HG03060 (cell line): ENCODE measurements around the gene FAIM2.

Source experiments
- ATAC-seq: cut with Tn5 transposase; IDR thresholded peaks from one replicate; pipeline ENCODE4 v1.9.1; 2021; ENCODE audit warnings: low read depth, moderate number of reproducible peaks; ENCODE audit not compliant: unreplicated experiment

Gene FAIM2

DNA sequence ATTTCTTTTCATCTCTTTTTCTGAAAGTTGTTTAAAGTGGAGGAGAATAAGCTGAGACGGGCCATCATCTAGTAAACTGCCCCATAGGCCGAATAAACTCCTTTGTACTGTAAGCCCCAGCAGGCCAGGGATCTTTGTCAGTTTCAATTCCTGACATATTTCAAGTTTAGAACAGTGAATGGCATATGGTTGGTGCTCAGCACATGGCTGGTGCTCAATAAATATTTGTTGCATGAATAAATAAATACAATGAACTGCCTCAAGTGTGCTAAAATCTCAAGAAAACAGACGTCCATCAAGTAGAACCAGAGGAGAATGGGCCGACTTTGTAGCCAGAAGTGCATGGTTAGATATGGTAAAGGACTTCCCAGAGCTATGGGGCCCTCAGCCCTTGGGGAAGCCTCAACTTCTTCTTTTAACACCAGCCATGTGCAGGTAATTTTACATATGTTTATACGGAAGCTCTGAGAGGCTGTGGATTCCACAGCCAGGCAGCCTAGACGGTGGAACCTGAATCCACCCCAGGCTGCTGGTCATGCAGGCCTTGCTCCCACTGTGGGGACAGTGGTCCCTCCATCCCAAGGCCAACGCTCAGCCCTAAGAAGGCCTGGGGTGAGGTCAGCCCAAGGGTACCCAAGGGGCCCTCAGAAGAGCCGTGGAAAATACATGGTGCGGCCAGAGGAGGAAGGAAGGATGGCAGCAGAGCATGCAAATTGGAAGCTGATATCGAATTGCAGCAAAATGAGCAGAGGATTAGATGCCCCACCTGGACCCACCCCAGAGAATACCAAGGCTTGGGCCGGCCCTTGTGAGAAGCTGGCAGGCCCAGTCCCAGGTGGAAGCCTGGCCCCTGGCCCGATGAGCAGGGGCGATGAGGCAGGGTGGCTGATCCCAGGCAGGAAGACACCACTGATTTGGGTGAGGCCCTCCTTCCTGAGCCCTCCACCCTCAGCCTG, 38.1 kb upstream of the FAIM2 start:
- no peak for ATAC-seq

DNA sequence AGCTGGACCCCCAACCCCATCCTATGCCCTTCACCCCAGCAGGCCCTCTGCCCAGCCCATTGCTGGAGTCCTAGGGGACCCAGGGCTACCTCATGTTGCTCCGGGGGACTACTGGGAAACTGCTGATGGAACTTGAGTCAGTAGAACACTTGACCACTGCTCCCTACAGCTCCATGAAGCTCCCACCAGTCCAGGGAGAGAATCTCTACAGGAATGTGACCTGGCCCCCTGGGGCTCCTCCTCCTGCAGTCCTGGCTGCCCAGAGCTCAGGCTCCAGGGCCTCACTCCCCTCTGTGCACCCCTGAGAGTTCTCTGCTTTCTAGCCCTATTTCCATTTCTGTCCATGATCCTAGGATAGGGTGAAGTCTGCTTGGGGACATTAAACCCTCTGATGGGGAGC, 36.0 kb upstream of the FAIM2 start:
- no peak for ATAC-seq

DNA sequence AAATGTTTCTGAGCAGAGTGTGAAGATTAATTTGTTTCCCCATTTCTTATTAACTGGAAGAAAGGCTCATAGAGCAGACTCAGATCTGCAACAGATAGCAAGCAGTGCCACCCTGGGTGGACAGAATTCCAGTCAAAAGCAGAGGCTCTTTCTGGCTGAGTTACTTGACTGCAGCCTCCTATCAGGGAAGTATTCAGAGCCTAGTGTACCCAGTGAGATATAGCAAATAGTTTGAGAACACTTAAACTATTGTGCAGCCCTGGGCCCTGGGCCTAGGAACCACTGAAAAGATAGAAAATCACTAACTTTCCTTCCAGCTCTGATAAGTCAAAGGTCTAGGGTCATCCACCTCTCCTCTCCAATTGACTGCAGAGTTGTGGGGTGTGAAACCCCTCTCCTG, 35.6 kb upstream of the FAIM2 start:
- ATAC-seq: no peak

DNA sequence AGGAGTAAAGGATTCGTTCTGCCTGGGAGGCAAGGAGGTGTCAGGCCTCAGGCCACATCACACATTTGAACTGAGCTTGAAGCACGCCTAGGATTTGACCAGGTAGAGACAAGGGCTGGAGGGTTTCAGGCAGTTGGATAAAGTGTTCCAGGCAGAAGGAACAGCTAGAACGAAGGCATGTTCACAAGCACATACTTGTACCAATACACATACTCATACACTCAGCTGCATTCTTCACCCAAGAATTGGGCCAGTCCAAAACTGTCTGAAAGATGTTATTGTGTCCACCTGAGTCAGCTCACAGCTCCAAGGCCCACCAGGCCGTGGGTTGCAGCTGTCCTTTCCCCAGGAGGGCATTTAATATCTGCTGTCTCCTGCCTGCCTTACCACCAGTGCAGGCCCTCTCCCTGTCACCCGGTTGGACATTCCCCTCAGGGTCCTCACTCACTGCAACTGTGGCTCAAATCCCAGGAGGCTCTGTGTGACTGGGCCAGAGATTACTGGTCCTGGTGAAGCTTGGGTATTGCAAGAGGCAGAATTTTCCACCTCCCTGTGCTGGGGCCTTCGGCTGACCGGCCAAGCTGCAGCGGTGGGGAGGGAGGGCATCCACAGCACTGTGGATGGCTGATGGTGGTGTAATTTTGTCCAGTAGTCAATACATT, 34.1 kb upstream of the FAIM2 start:
- no peak for ATAC-seq

DNA sequence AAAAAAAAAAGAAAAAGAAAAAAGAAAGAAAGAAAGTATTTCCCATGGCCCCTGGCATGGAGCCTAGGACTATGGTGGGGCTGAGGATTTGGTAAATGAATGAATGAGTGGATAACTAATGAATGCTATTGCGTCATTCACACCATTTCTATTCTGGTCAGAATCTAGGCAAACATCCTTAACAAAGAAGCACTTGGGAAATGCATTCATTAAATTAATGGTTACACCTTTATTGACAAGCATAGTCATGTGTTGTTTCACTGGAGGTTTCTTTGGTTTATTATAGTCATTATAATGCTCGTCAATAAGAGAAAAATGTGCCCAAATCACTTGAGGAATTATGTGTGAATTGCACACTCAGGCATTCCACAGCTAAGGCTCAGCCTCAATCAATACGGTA, 33.2 kb upstream of the FAIM2 start:
- no peak for ATAC-seq

DNA sequence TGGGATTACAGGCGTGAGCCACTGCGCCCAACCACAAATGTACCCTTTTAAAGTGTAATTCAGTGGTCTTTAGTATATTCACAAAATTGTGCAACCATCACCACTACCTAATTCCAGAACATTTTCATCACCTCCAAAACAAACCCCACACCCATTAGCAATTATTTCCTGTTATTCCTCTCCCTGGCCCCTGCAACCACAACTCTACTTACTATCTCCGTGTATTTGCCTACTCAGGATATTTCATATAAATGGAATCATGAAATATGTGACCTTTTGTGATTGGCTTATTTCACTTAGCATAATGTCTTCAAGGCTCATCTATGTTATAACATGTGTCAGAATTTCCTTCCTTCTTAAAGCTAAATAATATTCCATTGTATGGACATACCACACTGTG, 30.8 kb upstream of the FAIM2 start:
- ATAC-seq: no peak

DNA sequence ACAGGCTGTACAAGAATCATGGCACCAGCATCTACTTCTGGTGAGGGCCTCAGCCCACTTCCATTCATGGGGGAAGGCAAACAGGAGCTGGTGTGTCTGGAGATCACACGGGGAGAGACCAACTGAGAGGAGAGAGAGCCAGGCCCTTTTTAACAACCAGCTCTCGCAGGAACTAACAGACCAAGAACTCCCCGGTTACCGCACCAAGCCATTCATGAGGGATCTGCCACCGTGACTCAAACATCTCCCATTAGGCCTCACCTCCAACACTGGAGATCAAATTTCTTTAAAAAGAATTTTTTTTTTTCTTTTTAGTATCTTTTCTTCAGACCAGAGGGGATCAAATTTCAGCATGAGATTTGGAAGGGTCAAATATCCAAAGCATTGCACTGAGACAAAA, 30.1 kb upstream of the FAIM2 start:
- no peak for ATAC-seq

DNA sequence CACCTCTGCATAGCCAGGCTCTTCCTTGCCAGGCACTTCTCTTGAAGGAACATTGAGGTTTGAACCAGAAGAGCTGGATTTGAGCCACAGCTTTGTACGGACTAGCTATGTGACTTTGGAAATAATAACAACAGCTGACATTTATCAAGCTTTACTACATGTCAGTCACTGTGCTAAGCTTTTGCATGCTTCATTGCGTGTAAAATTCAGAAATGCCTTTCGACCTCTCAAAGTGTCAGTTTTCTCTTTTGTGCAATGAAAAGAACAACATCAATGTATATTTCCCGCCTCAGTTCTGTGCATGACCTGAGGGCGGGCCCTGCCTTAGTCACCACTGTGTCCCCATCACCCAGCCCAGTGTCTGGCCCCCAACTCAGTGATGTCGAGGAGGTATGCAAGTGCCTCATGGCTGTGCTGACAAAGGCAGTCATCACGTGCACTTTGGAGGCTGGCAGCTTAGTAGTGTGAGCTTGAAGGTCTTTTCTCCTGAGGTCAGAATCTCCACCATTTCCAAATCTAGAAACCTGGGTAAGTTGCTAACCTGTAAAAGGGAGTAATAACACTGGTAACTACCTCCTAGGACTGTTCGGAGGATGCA, 28.9 kb upstream of the FAIM2 start:
- no peak for ATAC-seq

DNA sequence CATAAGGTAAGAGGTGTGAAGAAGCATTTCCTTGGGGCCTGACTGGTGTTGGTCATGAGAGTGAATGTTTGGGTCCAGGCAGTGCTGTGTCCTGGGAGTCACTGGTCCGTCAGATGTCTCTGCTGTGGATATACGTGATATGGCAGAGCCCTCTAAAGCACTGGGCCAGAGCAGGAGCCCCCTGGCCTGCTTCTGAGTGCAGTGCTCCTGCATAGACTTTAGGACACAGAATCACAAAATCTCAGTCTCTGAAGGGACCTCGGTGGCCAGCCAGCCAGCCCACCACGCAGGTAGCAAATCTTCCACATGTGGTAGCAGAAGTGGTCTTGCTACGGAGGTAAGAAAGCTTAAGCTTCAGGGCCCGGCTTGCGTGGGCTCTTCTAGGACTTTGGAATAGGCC, 28.3 kb upstream of the FAIM2 start:
- ATAC-seq: no peak

DNA sequence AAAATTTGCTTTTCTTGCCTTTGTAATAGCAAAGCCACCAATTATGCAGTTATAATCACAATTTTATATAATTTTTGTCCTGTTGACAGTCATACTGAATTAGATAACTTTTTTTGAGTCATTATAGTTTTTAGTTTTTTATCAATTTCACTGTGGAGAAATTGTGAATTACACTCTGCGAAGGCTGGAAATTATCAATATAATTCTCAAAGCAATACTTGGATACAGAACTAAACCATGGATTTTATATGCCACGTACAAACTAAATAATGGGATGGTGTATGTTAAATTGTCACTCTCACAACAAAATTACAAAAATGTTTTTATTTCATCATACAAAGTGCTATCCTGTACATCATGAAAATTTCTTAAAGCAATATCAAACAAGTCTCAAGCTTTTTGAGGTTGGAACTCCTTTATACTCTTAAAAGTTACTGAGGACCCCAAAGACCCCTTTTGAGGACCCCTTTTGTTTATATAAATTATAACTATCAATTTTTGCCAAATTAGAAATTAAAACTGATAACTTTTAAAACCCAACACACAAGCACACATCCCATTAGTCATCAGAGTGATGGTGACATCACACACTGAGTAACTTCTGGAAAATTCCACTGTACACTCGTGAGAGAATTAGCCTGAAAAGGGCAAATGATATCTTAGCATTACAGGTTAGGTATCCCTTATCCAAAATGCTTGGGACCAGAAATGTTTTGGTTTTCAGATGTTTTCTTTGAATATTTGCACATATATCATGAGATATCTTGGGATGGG, 27.0 kb upstream of the FAIM2 start:
- ATAC-seq: no peak

DNA sequence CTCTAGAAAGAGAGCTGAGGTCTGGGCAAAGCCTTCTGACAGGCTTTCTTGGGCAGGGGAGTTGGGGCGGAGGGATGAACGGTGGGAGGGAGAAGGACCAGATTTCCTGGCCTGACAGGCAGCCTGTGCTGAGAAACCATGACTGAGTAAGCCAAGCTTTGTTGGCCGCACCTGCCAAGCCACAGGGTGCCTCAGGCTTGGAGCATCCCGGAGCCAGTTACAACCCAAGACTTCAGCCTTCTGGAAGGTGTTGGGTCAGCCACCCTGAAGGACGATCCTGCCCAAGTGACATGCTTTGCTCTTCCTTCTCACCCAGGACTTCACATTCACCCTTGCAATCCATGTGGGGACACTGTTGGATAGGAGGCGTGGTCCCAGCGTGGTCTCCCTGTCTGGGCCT, 25.9 kb upstream of the FAIM2 start:
- ATAC-seq: no peak

DNA sequence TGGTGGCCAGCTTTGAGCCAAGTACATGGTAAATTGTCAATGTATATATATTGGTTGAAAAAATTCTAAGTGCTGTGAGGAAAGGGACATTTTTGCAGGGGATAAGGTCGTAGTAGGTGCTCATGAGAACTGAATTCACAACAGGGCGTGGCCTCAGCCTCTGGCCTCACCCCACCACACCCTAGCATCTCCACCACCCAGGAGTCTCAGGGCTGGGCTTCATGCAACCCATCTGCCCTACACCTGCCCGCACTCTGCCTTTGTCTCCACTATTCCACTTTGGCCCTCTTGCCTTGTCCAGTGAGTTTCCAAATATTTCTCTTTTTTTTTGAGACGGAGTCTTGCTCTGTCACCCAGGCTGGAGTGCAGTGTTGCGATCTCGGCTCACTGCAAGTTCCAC, 24.8 kb upstream of the FAIM2 start:
- ATAC-seq: no peak

DNA sequence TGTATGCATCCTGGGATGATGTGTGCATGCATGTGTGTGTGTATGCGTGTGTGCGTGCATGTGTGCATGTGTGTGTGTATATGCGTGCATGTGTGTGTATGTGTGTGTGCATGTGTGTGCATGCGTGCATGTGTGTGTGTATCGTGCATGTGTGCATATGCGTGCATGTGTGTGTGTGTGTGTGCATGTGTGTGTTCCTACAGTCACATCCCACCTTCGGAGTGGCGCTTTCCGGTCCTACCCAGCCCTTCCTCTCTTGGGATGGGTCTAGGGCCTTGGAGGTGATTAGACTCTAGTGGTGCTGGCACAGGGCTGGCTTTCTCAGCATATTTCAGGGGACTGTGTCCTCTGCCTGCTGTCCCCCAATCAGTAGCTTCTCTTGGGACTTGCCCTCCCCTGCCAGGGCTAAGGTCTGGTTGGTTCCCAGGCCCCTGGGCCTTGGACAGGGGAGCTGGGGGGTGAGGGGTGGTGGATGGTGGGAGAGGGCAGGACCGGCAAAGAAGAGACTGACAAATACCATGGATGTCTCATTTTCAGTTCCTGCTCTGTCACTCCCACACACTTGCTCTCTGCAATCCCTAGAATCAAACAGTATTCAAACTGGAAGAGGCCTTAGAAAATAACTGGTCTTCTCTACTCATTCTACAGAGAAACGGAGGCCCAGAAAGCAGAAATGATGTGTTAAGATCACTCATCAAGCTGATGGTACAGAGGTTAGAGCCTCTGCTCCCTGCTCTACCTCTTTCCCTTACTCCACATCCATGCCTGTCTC, 21.9 kb upstream of the FAIM2 start:
- no peak for ATAC-seq

DNA sequence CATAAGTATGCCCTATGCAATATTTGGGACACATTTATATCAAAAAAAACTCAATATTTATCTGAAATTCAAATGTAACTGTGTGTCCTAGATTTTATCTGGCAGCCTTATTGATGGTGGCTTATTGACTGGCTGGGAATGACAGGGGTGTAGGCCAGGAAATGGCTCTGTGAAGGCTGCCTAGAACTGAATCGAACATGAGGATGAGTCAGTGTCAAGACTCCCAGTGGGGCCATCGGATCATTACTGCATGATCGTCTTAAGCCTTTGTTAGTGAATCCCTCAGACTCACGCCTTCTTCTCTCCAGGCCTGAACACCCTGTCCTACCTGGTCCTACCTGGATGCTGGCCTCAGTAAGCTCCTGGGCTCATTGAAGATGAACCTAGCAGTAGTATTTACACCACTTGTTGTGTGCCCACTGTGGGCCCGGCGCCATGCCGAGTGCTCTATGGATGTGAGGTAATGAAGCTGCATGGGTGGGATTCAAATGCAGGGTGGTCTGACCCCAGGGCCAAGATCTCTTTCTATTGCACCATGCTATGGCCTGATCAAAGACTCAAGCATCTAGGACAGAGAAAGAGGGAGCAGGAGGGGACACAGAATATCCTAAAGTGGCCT, 21.0 kb upstream of the FAIM2 start:
- no peak for ATAC-seq

DNA sequence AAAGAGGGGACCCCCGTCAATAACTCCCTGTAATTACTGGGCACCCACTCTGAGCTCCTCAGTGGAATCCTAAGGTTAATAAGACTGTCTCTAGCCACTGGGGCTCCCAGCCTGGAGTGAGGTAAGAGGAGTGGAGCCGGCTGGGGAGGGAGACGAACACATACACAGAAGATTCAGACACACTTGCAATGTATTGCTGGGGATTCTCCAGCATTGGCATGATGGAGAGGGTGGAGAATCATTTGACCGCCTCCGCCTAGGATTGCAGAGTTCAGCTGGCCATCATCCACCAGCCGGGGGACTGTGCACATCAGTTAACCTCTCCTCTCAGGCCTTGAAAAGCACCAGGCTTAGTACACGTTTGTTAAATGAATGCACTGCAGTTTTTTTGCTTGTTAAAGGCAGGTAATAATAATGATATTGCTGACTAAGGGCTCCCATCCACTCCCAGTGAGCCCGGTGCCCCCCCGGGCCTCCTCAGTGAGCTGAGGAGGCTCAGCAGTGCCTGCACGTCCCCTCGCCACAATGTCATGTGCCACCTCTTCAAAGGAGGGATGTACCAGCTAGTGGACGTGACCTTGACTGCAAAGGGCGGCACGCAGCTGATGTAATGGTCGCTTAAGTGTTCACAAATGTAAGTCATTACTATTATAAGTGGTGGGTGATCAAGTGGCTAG, 20.3 kb upstream of the FAIM2 start:
- no peak for ATAC-seq

DNA sequence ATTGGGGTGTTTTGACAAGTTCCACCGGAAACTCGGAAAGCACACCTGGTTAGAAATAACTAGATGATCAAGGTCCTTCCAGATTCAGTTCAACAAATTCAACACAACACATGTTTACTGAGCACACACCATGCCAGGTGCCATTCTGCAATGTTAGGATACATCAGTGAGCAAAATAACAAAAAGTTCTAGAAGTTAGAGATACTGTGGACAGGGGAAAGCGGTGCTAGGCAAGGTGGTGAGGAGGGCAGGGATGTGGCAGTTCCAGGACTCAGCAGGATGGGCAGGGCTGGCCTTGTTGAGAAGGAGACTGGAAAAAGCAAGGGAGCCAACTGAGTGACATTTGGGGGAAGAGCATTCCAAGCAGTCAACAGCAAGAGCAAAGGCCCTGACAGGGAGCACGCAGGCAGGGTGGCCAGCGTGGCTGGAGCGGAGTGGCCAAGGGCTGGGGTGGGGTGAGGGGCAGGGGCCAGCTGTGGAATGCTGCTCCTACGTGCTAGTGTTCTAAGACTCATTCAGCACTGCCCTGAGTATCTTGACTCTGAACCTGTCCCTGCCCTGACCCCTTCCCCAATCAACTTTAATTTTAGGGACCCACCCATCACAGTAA, 19.4 kb upstream of the FAIM2 start:
- ATAC-seq: no peak

DNA sequence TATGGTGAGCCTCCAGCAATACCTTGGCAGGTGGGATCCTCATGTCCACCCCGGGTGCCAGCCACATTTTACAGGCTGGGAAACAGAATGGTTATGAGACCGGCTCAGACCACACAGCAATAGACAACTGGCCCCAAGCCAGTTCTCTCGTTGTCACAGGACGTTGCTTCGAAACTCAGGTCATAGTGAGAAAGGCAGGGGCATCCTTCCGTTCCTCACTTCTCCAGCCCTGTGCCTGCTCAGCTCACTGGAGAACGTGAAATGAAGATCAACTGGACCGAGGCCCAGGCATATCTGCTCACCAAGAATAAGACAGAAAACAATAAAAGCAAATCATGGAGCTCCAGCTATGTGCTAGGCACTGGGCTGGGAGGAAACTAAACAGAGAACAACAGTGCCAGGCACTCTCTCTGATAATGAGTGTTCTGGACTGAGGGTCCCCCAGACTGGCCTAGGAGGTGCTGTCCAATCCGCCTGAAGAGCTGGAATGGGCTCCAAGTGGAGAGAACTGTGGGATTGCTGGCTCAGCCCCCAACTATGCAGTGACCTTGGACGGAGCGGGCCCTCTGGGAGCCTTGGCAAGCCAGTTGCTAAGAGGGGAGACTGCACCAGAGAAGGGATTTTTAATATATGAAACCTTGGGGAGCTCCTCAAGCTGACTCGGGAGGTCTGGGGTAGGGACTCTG, 18.8 kb upstream of the FAIM2 start:
- no peak for ATAC-seq

DNA sequence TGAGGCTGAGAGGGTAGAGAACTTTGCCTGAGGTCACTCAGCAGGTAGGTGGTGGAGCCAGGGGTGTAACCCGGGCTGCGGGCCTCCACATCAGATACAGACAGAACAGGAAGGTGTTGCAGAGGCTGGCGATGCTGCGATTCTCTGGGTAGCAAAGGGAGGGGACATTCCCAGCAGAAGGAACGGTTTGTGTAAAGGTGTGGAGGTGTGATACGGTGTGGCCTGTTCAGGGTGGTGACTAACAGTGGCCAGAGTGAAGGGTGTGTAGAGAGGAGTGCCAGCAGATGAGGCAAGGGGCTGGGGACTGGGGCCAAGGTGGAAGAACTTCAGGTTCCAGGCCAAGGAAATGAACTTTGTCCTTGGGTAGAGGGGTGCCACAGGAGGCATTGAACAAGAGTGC, 18.2 kb upstream of the FAIM2 start:
- ATAC-seq: no peak
